GM13977 (cell line): ENCODE data around the gene MARCHF4.

Experiments
- DNase-seq: peaks from one replicate; pipeline ENCODE4 v3.0.0; 2012; ENCODE audit warnings: low spot score
- in situ Hi-C: fragments of 300-500 bp; cut with MboI; formaldehyde crosslinking; loops from one replicate; pipeline ENCODE4 v1.12.0; 2022; ENCODE audit warnings: low sequenced_read_pairs, low pct_unique_long_range_greater_than_20kb, mixed read lengths, inconsistent platforms; ENCODE audit not compliant: unreplicated experiment
- TF ChIP-seq, protein P1 (sequence below): IDR thresholded peaks from 2 replicates; pipeline ENCODE4 v1.5.1; 2012; ENCODE audit warnings: mild to moderate bottlenecking, control low read depth; ENCODE audit not compliant: insufficient read depth; ENCODE audit errors: extremely low read depth, missing control alignments

The MARCHF4 gene

DNA sequence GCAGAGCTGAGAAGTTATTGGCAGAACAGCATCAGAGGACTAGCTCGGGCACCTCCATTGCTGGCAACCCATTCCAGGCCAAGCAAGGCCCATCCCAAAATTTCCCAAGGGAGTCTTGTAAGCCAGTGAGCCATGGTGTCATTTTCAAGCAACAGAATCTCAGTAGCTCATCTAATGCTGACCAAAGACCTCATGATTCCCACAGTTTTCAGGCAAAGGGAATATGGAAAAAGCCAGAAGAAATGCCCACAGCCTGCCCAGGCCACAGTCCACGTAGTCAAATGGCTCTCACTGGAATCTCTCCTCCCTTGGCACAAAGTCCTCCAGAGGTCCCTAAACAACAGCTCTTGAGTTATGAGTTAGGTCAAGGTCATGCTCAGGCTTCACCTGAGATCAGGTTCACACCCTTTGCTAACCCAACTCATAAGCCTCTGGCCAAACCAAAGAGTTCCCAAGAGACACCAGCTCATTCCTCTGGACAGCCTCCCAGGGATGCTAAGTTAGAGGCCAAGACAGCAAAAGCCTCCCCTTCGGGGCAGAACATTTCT, 42.6 kb upstream of the MARCHF4 start:
- in situ Hi-C loops: no loop called here
- DNase-seq: no peak
- TF ChIP-seq, protein P1, sequence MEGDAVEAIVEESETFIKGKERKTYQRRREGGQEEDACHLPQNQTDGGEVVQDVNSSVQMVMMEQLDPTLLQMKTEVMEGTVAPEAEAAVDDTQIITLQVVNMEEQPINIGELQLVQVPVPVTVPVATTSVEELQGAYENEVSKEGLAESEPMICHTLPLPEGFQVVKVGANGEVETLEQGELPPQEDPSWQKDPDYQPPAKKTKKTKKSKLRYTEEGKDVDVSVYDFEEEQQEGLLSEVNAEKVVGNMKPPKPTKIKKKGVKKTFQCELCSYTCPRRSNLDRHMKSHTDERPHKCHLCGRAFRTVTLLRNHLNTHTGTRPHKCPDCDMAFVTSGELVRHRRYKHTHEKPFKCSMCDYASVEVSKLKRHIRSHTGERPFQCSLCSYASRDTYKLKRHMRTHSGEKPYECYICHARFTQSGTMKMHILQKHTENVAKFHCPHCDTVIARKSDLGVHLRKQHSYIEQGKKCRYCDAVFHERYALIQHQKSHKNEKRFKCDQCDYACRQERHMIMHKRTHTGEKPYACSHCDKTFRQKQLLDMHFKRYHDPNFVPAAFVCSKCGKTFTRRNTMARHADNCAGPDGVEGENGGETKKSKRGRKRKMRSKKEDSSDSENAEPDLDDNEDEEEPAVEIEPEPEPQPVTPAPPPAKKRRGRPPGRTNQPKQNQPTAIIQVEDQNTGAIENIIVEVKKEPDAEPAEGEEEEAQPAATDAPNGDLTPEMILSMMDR: no peak

DNA sequence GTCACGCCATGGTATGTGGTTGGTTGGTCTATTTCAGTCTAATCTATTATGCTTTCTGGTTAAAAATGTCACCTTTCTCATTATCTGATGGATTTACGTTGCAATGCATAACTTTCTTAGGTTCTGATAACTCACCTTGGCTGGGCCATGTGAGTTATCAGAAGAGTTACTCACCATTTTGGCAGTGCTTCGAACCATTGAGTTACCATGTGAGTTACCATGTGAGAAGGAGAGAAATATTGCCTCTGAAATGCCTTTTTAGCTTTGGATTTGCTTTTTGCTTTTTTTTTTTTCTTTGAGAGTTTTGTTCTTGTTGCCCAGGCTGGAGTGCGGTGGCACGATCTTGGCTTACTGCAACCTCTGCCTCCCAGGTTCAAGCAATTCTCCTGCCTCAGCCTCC, 41.6 kb upstream of the MARCHF4 start:
- in situ Hi-C loops: no loop called here
- TF ChIP-seq, protein P1: no peak
- no peak for DNase-seq

DNA sequence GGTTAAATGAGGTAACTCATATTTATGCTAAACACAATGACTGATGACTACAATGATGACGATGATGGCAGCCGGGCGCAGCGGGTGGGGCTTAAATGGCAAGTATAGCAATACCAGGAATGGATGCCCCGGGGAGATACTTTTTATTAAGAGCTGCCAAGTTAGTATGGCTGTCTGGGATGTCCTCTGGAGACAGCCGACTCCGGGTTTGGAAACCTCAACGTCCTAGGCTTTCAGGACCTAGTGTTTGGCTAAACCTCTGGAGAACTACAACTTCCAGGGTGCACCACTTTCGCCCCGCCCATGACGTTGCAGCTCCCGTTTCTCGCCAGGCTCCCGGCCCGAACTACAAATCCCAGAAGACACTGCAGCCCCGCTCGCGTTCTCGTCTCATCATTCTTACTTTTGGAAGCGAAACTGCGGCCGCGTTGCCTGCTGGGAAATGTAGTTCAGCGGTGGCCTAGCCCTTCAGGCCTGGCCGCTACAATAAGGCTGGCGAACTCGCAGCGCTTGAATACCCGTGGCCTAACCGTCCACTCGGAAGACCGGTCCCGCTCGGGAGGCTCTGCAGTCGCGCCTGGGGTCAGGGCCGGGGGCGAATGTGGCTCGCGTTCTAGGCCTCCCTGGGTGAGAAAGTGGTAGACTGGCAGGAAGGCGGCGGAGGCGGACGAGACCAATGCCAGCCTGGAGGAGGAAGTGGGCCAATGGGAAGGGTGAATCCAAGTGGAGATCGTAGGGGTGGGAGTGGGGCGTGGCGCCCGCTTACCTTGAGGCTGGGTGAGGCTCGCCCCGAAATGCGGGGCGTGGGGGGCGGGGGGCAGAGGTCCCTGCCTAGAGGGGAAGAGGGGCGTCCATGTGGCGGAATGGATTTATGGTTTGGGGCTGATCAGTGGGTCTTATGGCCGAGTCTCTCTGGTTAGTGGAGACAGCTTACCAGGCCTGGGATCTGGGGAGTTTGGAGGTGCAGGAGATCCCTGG, 40.0 kb upstream of the MARCHF4 start, which contains the start of gene SMARCAL1:
SMARCAL1 (plus strand) TSS at position 463 of the 978 bp plus-strand sequence. CDS start 2,221 bp downstream, outside the sequence.
- in situ Hi-C loops: no loop called here
- TF ChIP-seq, protein P1: no peak

DNA sequence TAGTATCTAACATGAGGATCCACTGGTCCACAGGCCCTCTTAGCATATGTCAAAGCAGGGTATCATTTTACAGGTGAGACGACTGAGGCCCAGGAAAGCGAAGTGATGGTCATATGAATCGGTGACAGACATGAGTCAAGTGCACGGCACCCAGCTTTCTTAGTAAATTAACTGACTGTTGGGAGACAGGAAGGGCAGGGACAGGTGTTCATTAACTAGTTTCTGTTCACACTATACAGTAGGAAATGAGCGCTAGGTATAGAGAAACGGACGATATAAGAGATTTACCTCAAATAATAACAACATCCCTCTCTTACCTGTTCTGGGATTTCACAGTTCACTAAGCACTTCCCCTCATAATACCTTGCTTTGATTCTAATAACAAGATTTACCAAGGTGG, 38.3 kb upstream of the MARCHF4 start:
- in situ Hi-C loops: no loop called here
- DNase-seq: no peak
- TF ChIP-seq, protein P1: no peak

More for the DNA sequence above, 40.0 kb upstream of the MARCHF4 start, which contains the start of gene SMARCAL1:
- peak; percentile 88 for DNase-seq

DNA sequence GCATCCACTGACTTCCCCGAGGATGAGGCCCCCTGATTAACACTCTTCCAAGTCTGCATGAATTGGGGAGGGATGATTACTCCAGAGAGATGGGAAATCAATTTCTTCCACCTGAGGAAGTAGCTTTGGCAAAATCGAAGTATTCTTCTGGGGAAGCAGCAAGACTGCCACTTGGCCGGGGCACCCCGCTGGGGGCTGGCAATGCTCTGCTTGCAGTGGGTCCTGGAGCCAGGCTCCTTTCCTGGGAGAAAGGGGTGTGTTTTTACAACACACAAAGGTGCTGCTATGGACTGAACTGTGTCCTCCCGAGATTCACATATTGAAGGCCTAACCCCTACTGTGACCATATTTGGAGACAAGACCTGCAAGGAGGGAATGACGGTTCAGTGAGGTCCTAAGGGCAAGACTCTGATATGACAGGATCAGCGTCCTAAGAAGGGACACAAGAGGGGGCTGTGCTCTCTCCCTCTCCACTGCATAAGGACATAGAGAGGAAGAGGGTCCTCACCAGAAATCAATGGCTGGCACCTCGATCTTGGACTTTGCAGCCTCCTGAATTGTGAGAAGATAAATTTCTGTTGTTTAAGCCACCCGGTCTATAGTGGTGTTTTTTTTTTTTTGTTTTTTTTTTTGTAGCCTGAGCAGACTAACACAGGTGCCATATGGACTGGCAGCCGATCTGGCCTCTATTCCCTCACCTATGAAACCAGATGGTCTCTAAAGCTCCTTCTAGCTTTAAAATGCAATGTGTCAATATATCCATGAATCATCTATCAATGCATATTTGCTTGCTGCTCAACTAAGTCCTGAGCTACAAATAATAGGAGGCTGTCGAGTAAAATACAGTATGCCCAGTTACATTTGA, 36.4 kb upstream of the MARCHF4 start:
- in situ Hi-C loops: no loop called here
- TF ChIP-seq, protein P1: no peak
- DNase-seq: no peak

DNA sequence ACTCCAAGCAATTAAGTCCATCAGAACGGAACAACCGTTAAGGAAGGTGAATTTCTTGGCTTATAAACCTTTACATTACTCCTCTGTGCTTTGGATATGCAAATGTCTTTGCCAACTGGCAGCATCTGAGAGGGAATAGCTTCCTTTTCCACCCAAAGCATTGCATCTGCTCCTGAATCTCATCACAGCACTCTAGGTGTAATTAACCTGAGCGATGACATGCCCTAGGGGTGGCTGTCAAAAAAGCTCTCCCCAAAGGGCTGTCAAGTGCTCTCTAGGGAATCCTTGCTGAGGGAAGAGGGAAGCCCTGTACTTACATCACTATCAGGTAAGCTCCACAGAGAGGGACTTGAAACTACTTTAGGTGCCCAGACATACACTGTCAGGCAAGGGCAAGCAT, 34.5 kb upstream of the MARCHF4 start:
- DNase-seq: no peak
- TF ChIP-seq, protein P1: no peak
- in situ Hi-C loops: no loop called here
